Activated T-cell treated with anti-CD3 and anti-CD28 coated beads, Interleukin-2, amount 50 U/mL, for 24 hours (primary cell): ENCODE results near the gene EEIG1.

Experiments
- DNase-seq: peaks from one replicate; pipeline ENCODE4 v3.0.0-alpha.2; 2020
- H3K27ac Mint-ChIP-seq: 2 replicates; pipeline ENCODE4 v1.8.0; 2020; ENCODE audit warnings: mild to moderate bottlenecking, mixed read lengths
- H3K27me3 Mint-ChIP-seq: 2 replicates; pipeline ENCODE4 v1.8.0; 2020; ENCODE audit warnings: mixed read lengths
- H3K36me3 Mint-ChIP-seq: 2 replicates; pipeline ENCODE4 v1.8.0; 2020; ENCODE audit warnings: low read depth, mixed read lengths
- H3K4me1 Mint-ChIP-seq: 2 replicates; pipeline ENCODE4 v1.8.0; 2020; ENCODE audit warnings: low read depth, mixed read lengths
- H3K4me3 Mint-ChIP-seq: 2 replicates; pipeline ENCODE4 v1.8.0; 2020; ENCODE audit warnings: mild to moderate bottlenecking, moderate library complexity, mixed read lengths
- H3K9me3 Mint-ChIP-seq: 2 replicates; pipeline ENCODE4 v1.8.0; 2020; ENCODE audit warnings: mixed read lengths

Gene EEIG1

DNA sequence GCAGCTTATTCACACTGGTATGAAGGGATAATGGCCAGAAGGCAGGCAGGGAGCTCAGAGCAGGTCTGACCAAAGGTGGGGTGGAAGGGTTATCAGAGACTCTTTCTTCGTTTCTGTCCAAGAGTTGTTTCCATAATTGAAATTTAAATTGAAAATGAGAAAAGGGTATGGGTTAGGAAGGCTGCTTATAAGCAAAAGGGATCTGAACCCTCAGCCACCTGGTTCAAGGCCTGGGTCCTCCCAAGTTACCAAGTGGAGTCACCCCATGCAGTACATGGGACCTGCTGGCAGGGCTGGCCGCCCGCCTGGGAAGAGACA, 17.8 kb downstream of the EEIG1 start:
- H3K27ac Mint-ChIP-seq = peak overlapping the region; percentile 97
- no peak for DNase-seq
- peaks cover 26% of the 10 kb centered on the region for H3K36me3 Mint-ChIP-seq
- peaks cover 98% of the 10 kb centered on the region for H3K4me1 Mint-ChIP-seq
- H3K4me3 Mint-ChIP-seq = peak overlapping the region; percentile 30
- H3K9me3 Mint-ChIP-seq = no peaks in the 10 kb centered on the region
- no peaks in the 10 kb centered on the region for H3K27me3 Mint-ChIP-seq

- H3K27ac Mint-ChIP-seq = peak overlapping the region; percentile 97
- DNase-seq = no peak
- H3K27me3 Mint-ChIP-seq = no peaks in the 10 kb centered on the region
- no peaks in the 10 kb centered on the region for H3K9me3 Mint-ChIP-seq
- H3K36me3 Mint-ChIP-seq = peaks cover 26% of the 10 kb centered on the region
- peaks cover 98% of the 10 kb centered on the region for H3K4me1 Mint-ChIP-seq
- H3K4me3 Mint-ChIP-seq = peak overlapping the region; percentile 2
These were observed 18.5 kb downstream of the EEIG1 start for GRCh38 chr9:127962278-127962677.

GRCh38 chr9:127961613-127962155, 19.1 kb downstream of the EEIG1 start:
- no peaks in the 10 kb centered on the region for H3K27me3 Mint-ChIP-seq
- no peaks in the 10 kb centered on the region for H3K9me3 Mint-ChIP-seq
- H3K27ac Mint-ChIP-seq = peak overlapping the region; percentile 97
- peaks cover 26% of the 10 kb centered on the region for H3K36me3 Mint-ChIP-seq
- peaks cover 98% of the 10 kb centered on the region for H3K4me1 Mint-ChIP-seq
- H3K4me3 Mint-ChIP-seq = no peak overlapping the region
- no peak for DNase-seq

DNA sequence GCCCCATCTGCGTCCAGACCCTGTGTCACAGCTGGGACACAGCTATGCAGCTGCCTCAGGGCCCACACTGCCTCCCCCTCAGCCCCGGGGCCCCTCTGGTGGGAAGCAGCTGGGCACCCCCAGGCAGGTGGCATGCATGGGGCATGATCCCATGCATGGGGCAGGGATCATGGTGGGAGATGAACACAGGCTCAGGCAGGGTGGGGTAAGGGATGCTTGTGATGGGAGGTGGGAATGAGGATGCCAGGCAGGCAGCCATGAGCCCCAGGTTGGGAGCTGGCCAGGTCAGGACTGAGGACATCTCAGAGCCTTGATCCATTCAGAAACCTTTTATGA, 19.7 kb downstream of the EEIG1 start:
- Mint-ChIP-seq H3K9me3 (no peaks in the 10 kb centered on the region), H3K4me1 (peaks cover 95% of the 10 kb centered on the region), H3K27me3 (no peaks in the 10 kb centered on the region), H3K4me3 (no peak overlapping the region), H3K36me3 (peaks cover 26% of the 10 kb centered on the region), H3K27ac (peak overlapping the region; percentile 97)
- no peak for DNase-seq

DNA sequence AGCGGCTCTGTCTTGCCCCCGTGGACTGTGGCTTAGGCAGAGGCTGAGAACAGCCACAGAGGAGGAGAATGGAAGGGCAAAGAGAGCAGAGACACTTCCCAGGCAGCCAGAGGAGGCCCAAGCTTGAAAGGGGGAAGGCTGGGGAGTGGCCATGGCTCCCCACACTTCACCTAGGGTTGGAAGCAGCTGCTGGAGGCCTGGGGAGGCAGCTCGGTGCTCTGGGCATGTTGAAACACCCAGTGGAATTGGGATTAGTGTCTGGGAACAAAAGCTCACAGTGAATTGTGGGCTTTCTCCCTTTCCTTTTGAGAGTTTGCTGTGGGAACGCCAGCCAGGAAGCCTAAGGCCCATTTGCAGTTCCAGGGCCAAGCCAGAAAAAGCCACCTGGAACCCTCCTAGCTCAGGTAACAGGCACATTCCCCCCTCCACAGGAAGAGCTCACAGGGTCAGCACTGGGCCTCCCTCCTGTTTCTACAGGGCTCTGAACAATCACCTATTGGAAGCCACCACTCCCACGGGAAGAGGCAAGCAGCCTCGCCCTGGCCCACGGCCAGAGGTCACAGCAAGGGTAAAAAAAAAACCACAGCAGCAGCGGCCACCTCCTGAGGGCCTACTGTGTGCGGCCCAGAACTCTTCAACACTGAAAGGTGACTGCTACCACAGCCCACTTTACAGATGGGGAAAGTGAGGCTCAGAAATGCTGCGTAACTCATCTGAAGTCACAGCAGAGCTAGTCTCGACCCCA, 20.2 kb downstream of the EEIG1 start:
- Mint-ChIP-seq H3K36me3 (peaks cover 26% of the 10 kb centered on the region), H3K4me3 (peak overlapping the region; percentile 24), H3K4me1 (peaks cover 95% of the 10 kb centered on the region), H3K9me3 (no peaks in the 10 kb centered on the region), H3K27ac (peak overlapping the region; percentile 97), H3K27me3 (no peaks in the 10 kb centered on the region)
- DNase-seq = no peak

DNA sequence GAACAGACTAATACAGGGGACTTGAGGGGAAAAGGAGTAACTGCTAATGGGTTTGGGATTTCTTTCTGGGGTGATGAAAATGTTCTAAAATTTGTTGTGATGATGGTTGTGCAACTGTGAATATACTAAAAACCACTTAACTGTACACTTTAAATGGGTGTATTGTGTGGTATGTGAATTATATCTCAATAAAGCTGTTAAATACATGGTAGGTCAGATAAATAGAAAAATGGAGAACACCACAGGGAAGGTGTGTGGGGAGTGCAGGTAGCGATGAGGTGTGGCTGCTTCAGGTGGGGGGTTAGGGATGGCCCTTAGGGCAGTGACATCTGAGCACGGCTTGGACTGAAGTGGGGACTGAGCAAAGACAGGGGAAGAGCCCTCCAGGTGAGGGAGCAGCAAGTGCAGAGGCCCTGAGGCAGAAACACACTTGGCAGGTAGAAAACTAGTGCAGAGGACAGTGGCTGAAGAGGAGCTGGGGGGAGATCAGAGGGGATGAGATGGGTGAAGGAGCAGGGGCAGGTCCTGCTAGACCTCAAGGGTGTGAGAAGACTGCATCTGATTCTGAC, 20.9 kb downstream of the EEIG1 start:
- Mint-ChIP-seq H3K4me3 (peak overlapping the region; percentile 24), H3K27ac (peak overlapping the region; percentile 97), H3K36me3 (peaks cover 24% of the 10 kb centered on the region), H3K27me3 (no peaks in the 10 kb centered on the region), H3K4me1 (peaks cover 95% of the 10 kb centered on the region), H3K9me3 (no peaks in the 10 kb centered on the region)
- DNase-seq = no peak

DNA sequence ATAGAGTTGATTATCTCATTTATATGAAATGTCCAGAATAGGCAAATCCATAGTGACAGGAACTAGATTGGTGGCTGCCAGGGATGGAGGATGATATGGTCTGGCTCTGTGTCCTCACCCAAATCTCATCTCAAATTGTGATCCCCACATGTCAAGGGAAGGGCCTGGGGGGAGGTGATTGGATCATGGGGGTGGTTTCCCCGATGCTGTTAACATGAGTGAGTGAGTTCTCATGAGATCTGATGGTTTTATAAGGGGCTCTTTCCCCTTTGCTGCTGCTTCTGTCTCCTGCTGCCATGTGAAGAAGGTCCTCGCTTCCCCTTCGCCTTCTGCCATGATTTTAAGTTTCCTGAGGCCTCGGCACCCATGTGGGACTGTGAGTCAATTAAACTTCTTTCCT, 21.4 kb downstream of the EEIG1 start:
- no peak for DNase-seq
- peaks cover 95% of the 10 kb centered on the region for H3K4me1 Mint-ChIP-seq
- H3K27ac Mint-ChIP-seq = peak overlapping the region; percentile 97
- peaks cover 24% of the 10 kb centered on the region for H3K36me3 Mint-ChIP-seq
- no peaks in the 10 kb centered on the region for H3K27me3 Mint-ChIP-seq
- H3K9me3 Mint-ChIP-seq = no peaks in the 10 kb centered on the region
- H3K4me3 Mint-ChIP-seq = peak overlapping the region; percentile 9

GRCh38 chr9:127958728-127959127, 22.1 kb downstream of the EEIG1 start:
- DNase-seq = no peak
- Mint-ChIP-seq H3K4me1 (peaks cover 95% of the 10 kb centered on the region), H3K27me3 (no peaks in the 10 kb centered on the region), H3K9me3 (no peaks in the 10 kb centered on the region), H3K27ac (peak overlapping the region; percentile 97), H3K4me3 (no peak overlapping the region), H3K36me3 (peaks cover 23% of the 10 kb centered on the region)

DNA sequence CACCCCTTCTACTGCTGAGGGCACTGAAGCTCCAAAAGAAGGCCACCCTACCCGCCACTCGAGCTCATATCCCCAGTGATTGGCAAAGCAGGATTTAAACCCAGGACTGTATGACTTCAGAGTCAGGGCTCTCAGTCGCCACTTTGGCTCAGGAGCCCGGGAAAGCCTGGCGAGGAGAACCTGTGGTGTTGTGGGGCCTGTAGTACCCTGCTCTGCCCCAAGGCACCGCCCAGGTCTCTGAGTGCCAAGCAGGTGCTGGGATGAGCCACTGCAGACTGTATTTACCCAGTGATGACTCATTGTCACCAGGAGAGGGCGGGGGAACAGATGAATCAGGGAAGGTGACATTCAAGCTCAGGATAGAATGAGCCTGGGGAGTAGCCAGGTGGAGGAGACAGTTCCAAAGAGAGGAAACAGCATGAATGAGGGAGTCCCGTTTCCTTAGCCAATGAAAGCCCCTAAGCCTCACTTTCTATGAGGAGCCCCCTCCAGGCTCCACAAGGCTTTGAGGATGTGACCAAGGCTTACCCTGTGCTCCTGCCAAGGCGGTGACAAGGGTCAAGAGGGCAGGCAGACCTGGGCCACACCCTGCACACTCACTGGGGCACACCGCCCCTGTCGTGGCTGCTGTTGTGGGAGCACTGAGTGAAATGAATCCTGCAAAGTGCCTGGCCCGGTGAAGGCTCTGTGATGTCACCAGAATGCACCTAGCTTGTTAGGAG, 25.3 kb downstream of the EEIG1 start:
- H3K4me3 Mint-ChIP-seq = peak overlapping the region; percentile 27

DNA sequence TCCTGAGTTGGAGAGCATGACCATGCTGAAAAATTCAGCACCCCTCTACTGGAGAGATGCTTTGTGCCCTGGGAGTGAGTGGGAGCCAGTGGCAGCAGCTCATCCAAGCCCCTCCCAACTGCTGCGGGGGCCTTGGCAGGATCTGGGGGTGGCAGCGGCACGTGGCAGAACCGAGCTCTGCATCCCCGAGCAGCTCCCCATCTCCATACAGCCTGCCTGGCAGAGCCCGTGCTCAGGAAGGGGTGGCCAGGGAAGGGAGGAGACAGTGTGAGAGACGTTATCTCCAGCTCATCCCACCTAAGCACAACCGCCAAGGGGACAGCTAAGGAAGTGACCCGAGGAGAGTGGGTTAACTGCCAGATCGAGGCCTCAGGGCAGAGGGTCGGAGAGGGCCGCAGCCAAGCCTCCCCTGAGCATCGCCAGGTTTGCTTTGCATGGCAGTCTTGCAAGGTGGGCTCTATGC, 25.9 kb downstream of the EEIG1 start:
- peak overlapping the region; percentile 96 for H3K27ac Mint-ChIP-seq
- no peaks in the 10 kb centered on the region for H3K9me3 Mint-ChIP-seq
- peak overlapping the region; percentile 27 for H3K4me3 Mint-ChIP-seq

More for the DNA sequence above, 25.3 kb downstream of the EEIG1 start:
- Mint-ChIP-seq H3K27me3 (no peaks in the 10 kb centered on the region), H3K4me1 (peaks cover 92% of the 10 kb centered on the region), H3K36me3 (peaks cover 25% of the 10 kb centered on the region), H3K27ac (peak overlapping the region; percentile 96), H3K9me3 (no peaks in the 10 kb centered on the region)
- peak; percentile 84 for DNase-seq

DNA sequence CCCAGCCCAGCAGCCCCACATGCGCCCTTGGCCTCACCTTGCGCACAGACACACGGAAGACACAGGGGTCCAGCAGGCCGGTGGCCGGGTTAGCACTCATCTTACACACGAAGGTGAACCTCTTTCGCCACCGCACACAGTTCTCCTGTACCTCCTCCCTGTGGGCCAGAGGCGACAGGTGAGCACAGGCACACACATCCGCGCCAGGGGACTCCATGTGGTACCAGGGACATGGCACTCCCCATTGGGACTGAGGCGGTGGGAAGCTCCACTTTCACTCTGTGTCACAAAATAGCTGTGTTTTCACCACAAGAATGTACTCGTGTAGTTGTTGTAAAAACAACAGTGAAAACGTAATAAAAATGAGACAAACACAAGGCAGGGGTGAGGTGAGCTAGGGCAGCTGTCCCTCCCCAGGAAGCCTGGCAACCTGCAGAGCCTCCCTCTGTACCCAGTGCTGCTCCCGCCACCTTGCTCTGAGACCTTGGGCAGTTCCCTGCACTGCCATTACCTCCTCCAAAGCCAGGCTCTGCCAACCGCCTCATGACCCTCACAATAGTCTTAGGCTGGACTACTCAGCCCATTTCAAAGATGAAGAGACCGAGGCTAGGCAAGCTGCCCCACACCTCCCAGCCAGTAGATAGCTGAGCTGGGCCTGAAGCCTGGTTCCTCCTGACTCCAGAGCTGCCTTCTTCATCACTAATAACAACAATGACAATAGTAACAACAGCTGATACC, 26.9 kb downstream of the EEIG1 start:
- Mint-ChIP-seq H3K27ac (peak overlapping the region; percentile 96), H3K36me3 (peaks cover 24% of the 10 kb centered on the region), H3K9me3 (no peaks in the 10 kb centered on the region), H3K27me3 (no peaks in the 10 kb centered on the region), H3K4me1 (peaks cover 89% of the 10 kb centered on the region), H3K4me3 (peak overlapping the region; percentile 35)
- DNase-seq = peak; percentile 61

More for the DNA sequence above, 25.9 kb downstream of the EEIG1 start:
- H3K4me1 Mint-ChIP-seq = peaks cover 92% of the 10 kb centered on the region
- no peak for DNase-seq
- no peaks in the 10 kb centered on the region for H3K27me3 Mint-ChIP-seq
- peaks cover 29% of the 10 kb centered on the region for H3K36me3 Mint-ChIP-seq

- Mint-ChIP-seq H3K27ac (peak overlapping the region; percentile 96), H3K4me1 (peaks cover 89% of the 10 kb centered on the region), H3K4me3 (no peak overlapping the region), H3K27me3 (no peaks in the 10 kb centered on the region), H3K9me3 (no peaks in the 10 kb centered on the region), H3K36me3 (peaks cover 31% of the 10 kb centered on the region)
- DNase-seq = no peak
These were observed 27.6 kb downstream of the EEIG1 start for GRCh38 chr9:127953154-127953553.

GRCh38 chr9:127950513-127951289, 30.1 kb downstream of the EEIG1 start:
- Mint-ChIP-seq H3K9me3 (no peaks in the 10 kb centered on the region), H3K4me1 (peaks cover 81% of the 10 kb centered on the region), H3K4me3 (no peak overlapping the region), H3K27me3 (no peaks in the 10 kb centered on the region), H3K27ac (peak overlapping the region; percentile 89), H3K36me3 (peaks cover 50% of the 10 kb centered on the region)
- DNase-seq = no peak
